ENCODE results near the gene GLG1. TPM values are rescaled to one million over a fixed set of nuclear protein-coding genes. Genes with fewer than 3 reads are reported as not detected.

GLG1 gene
- polyA plus RNA-seq, 1 donor from 2014 or later: 36.6 TPM

DNA sequence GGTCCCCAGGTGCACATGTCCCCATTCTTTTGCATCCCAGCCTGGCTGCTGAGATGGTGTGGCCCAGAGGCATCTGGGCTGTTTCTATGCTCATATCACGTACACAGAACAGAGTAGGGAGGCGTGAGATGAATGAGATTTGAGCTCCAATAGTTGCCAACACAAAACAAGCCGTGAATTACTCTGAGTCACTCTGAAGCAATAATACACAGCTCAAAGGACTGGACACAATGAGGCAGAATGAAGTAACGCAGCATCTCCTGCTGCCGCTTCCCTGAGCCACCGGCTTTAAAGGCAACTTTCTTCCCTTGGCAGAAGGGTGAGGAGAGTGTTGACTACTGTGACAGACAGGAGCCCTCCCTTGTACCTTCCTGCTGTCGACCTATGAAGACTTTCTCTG lies 151.7 kb downstream of the GLG1 start:
- Histone ChIP-seq H4K20me1 (ENCODE audit: insufficient read depth) (no peaks in the 10 kb centered on the region), H3K9me3 (ENCODE audit: low read length) (no peaks in the 10 kb centered on the region)

DNA sequence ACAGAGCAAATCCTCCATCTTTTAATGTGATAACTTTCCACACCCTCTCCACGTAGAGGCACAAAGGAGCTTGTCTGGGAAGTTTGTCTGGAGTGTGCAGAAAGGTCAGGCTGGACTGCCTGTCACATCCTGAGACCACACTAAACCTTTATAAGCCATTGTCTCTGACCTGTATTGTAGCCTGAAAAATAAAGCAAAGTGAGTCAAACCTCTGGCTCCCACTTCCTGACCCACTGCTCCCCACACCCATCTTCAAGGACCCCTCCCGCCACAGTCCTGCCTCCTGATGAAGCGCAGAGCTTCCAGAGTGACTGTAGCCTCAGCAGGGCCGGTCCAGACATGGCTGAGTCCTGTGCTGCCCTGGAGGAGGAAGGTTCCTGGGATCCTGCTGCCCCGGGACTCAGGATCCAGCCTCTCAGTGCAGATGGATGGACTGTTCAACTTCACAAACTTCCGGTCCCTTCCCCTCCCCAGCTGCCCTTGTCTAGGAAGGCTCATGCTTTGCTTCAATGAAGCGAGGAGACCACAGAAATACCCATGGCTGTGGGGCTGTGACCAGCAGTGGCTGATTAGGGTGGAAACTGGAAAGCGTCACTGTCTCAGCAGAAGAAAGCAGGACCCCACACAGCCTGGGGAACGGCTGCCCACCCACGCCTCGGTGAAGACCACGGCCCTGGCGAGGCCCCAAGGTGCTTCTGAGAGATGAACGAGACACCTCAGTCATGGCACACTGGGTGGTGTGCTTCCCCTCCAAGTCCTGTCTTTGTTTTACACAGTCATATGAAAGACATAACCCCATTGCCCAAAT lies 154.8 kb downstream of the GLG1 start:
- no peaks in the 10 kb centered on the region for H3K36me3 ChIP-seq (ENCODE audit: insufficient read depth, low read length)
- TF ChIP-seq RAD21 (conservative IDR thresholded peaks at IDR 0.05): no peak
- TF ChIP-seq POLR2AphosphoS5 (IDR thresholded peaks at IDR 0.05): no peak
- no peak for TF ChIP-seq TAF1 (IDR thresholded peaks at IDR 0.05; ENCODE audit: low read depth)
- TF ChIP-seq EZH2 (IDR thresholded peaks at IDR 0.05; ENCODE audit: borderline replicate concordance, insufficient read depth, low read length, poor library complexity, severe bottlenecking): no peak
- TF ChIP-seq, protein P1, sequence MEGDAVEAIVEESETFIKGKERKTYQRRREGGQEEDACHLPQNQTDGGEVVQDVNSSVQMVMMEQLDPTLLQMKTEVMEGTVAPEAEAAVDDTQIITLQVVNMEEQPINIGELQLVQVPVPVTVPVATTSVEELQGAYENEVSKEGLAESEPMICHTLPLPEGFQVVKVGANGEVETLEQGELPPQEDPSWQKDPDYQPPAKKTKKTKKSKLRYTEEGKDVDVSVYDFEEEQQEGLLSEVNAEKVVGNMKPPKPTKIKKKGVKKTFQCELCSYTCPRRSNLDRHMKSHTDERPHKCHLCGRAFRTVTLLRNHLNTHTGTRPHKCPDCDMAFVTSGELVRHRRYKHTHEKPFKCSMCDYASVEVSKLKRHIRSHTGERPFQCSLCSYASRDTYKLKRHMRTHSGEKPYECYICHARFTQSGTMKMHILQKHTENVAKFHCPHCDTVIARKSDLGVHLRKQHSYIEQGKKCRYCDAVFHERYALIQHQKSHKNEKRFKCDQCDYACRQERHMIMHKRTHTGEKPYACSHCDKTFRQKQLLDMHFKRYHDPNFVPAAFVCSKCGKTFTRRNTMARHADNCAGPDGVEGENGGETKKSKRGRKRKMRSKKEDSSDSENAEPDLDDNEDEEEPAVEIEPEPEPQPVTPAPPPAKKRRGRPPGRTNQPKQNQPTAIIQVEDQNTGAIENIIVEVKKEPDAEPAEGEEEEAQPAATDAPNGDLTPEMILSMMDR (IDR thresholded peaks at IDR 0.05; ENCODE audit: poor library complexity, severe bottlenecking): no peak
- TF ChIP-seq, protein P2, sequence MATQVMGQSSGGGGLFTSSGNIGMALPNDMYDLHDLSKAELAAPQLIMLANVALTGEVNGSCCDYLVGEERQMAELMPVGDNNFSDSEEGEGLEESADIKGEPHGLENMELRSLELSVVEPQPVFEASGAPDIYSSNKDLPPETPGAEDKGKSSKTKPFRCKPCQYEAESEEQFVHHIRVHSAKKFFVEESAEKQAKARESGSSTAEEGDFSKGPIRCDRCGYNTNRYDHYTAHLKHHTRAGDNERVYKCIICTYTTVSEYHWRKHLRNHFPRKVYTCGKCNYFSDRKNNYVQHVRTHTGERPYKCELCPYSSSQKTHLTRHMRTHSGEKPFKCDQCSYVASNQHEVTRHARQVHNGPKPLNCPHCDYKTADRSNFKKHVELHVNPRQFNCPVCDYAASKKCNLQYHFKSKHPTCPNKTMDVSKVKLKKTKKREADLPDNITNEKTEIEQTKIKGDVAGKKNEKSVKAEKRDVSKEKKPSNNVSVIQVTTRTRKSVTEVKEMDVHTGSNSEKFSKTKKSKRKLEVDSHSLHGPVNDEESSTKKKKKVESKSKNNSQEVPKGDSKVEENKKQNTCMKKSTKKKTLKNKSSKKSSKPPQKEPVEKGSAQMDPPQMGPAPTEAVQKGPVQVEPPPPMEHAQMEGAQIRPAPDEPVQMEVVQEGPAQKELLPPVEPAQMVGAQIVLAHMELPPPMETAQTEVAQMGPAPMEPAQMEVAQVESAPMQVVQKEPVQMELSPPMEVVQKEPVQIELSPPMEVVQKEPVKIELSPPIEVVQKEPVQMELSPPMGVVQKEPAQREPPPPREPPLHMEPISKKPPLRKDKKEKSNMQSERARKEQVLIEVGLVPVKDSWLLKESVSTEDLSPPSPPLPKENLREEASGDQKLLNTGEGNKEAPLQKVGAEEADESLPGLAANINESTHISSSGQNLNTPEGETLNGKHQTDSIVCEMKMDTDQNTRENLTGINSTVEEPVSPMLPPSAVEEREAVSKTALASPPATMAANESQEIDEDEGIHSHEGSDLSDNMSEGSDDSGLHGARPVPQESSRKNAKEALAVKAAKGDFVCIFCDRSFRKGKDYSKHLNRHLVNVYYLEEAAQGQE (IDR thresholded peaks at IDR 0.05; ENCODE audit: borderline replicate concordance): no peak
- no peak for TF ChIP-seq EP300 (conservative IDR thresholded peaks at IDR 0.05; ENCODE audit: poor library complexity, severe bottlenecking)
- no peak for TF ChIP-seq MXI1 (conservative IDR thresholded peaks at IDR 0.05; ENCODE audit: poor library complexity, severe bottlenecking)
- no peak for TF ChIP-seq SMC3 (conservative IDR thresholded peaks at IDR 0.05; ENCODE audit: poor library complexity)

More for the DNA sequence above, 151.7 kb downstream of the GLG1 start:
- no peak overlapping the region for H3K27ac ChIP-seq (ENCODE audit: low read length)
- TF ChIP-seq EZH2 (IDR thresholded peaks at IDR 0.05; ENCODE audit: borderline replicate concordance, insufficient read depth, low read length, poor library complexity, severe bottlenecking) (no peak), MXI1 (conservative IDR thresholded peaks at IDR 0.05; ENCODE audit: poor library complexity, severe bottlenecking) (no peak), TAF1 (IDR thresholded peaks at IDR 0.05; ENCODE audit: low read depth) (no peak), RAD21 (conservative IDR thresholded peaks at IDR 0.05) (no peak), EP300 (conservative IDR thresholded peaks at IDR 0.05; ENCODE audit: poor library complexity, severe bottlenecking) (no peak), POLR2AphosphoS5 (IDR thresholded peaks at IDR 0.05) (no peak), SMC3 (conservative IDR thresholded peaks at IDR 0.05; ENCODE audit: poor library complexity) (no peak)
- TF ChIP-seq, protein P2 (IDR thresholded peaks at IDR 0.05; ENCODE audit: borderline replicate concordance): no peak
- TF ChIP-seq, protein P1 (IDR thresholded peaks at IDR 0.05; ENCODE audit: poor library complexity, severe bottlenecking): no peak
- H3K4me3 ChIP-seq (ENCODE audit: low read length): no peak overlapping the region
- H3K9me2 ChIP-seq (ENCODE audit: insufficient read depth, low read length): no peaks in the 10 kb centered on the region
- H3K36me3 ChIP-seq (ENCODE audit: insufficient read depth, low read length): no peaks in the 10 kb centered on the region
- no peaks in the 10 kb centered on the region for H3F3A ChIP-seq (ENCODE audit: insufficient read depth, low read length, poor library complexity, severe bottlenecking)
- H3K4me2 ChIP-seq (ENCODE audit: low read length): no peak overlapping the region
- no peaks in the 10 kb centered on the region for H3K79me2 ChIP-seq (replicated peaks; ENCODE audit: insufficient read depth, low read length)
- no peak overlapping the region for H2AFZ ChIP-seq (ENCODE audit: low read depth, low read length)
- no peak overlapping the region for H3K9ac ChIP-seq (ENCODE audit: low read length)
- no peaks in the 10 kb centered on the region for H3K27me3 ChIP-seq (ENCODE audit: insufficient read depth, low read depth, low read length)

More for the DNA sequence above, 154.8 kb downstream of the GLG1 start:
- Histone ChIP-seq H4K20me1 (ENCODE audit: insufficient read depth) (no peaks in the 10 kb centered on the region), H3K79me2 (replicated peaks; ENCODE audit: insufficient read depth, low read length) (no peaks in the 10 kb centered on the region), H3K9me2 (ENCODE audit: insufficient read depth, low read length) (no peaks in the 10 kb centered on the region), H3K27me3 (ENCODE audit: insufficient read depth, low read depth, low read length) (no peaks in the 10 kb centered on the region), H3K9ac (ENCODE audit: low read length) (no peak overlapping the region), H3K27ac (ENCODE audit: low read length) (no peak overlapping the region), H2AFZ (ENCODE audit: low read depth, low read length) (no peak overlapping the region), H3K9me3 (ENCODE audit: low read length) (no peaks in the 10 kb centered on the region), H3K4me2 (ENCODE audit: low read length) (no peak overlapping the region), H3F3A (ENCODE audit: insufficient read depth, low read length, poor library complexity, severe bottlenecking) (no peaks in the 10 kb centered on the region), H3K4me3 (ENCODE audit: low read length) (no peak overlapping the region)

Data from neural cell (in vitro differentiated cells).